HEK293T (cell line): ENCODE measurements around the gene CYSLTR2.

ENCODE experiments used
- ARNT ChIP-seq: fragments of 450-650 bp; IDR thresholded peaks from 2 replicates; pipeline ENCODE4 v1.6.1; 2017; ENCODE audit warnings: mild to moderate bottlenecking
- CTBP1 ChIP-seq: fragments of 450-650 bp; IDR thresholded peaks from 2 replicates; pipeline ENCODE4 v1.6.1; 2016; ENCODE audit warnings: borderline replicate concordance
- FOXM1 ChIP-seq: fragments of 450-650 bp; IDR thresholded peaks from 2 replicates; pipeline ENCODE4 v1.6.1; 2017; ENCODE audit warnings: mild to moderate bottlenecking, borderline replicate concordance
- L3MBTL2 ChIP-seq: fragments of 450-650 bp; conservative IDR thresholded peaks from 2 replicates; pipeline ENCODE4 v1.6.1; 2016; ENCODE audit warnings: mild to moderate bottlenecking
- NFRKB ChIP-seq: fragments of 450-650 bp; IDR thresholded peaks from 2 replicates; pipeline ENCODE4 v1.6.1; 2016; ENCODE audit warnings: mild to moderate bottlenecking, moderate library complexity
- SP1 ChIP-seq: fragments of 450-650 bp; IDR thresholded peaks from 2 replicates; pipeline ENCODE4 v1.6.1; 2017
- SUZ12 ChIP-seq: fragments of 450-650 bp; IDR thresholded peaks from 2 replicates; pipeline ENCODE4 v1.6.1; 2016; ENCODE audit warnings: mild to moderate bottlenecking
- TARDBP ChIP-seq: fragments of 450-650 bp; IDR thresholded peaks from 2 replicates; pipeline ENCODE4 v1.6.1; 2016
- TF ChIP-seq, protein P1 (sequence below): fragments of 450-650 bp; IDR thresholded peaks from 2 replicates; pipeline ENCODE4 v1.6.1; 2016

DNA sequence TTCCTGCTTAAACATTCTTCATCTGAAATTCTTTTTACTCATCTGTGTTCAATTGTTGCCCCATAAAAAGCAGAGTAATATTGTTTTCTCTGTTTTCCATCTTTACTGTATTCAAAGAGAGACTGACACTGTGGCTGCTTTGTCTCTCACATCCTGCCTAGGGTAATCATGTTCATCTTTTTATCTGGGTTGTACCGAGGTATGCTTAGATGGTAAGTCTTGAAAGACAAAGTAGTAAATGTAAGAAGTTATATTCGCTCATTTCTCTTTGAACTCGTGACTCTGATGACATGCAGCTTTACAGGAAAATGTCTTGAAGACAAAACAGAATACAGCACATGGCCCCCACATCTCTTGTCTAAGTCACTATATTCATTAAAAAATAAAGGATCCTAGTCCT is 20.0 kb upstream of the CYSLTR2 start:
- no peak for TF ChIP-seq L3MBTL2
- no peak for TF ChIP-seq FOXM1
- no peak for TF ChIP-seq SP1
- no peak for TF ChIP-seq ARNT
- no peak for TF ChIP-seq SUZ12
- no peak for TF ChIP-seq CTBP1
- TF ChIP-seq, protein P1, sequence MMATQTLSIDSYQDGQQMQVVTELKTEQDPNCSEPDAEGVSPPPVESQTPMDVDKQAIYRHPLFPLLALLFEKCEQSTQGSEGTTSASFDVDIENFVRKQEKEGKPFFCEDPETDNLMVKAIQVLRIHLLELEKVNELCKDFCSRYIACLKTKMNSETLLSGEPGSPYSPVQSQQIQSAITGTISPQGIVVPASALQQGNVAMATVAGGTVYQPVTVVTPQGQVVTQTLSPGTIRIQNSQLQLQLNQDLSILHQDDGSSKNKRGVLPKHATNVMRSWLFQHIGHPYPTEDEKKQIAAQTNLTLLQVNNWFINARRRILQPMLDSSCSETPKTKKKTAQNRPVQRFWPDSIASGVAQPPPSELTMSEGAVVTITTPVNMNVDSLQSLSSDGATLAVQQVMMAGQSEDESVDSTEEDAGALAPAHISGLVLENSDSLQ: no peak
- TF ChIP-seq NFRKB: no peak
- TF ChIP-seq TARDBP: no peak
